Upper lobe of left lung (tissue), 4 donors: ENCODE measurements around the gene FER.

Source experiments
- EP300 ChIP-seq, 4 donors: sonication (generic); formaldehyde crosslinking; IDR thresholded peaks; one replicate each; pipeline ENCODE4 v1.5.1; 2017; ENCODE audit warnings: antibody characterized with exemption in 4 of 4, control low read depth in 2 of 4
- TF ChIP-seq, protein P1 (sequence below), 6 experiments: fragments of 450-650 bp in 4 of 6; fragments of 200-600 bp in 2 of 6; sonication (generic) in 2 of 6; IDR thresholded peaks; one replicate each; pipeline ENCODE4 v1.5.1; 2016 to 2019; ENCODE audit warnings: antibody characterized with exemption in 6 of 6

DNA sequence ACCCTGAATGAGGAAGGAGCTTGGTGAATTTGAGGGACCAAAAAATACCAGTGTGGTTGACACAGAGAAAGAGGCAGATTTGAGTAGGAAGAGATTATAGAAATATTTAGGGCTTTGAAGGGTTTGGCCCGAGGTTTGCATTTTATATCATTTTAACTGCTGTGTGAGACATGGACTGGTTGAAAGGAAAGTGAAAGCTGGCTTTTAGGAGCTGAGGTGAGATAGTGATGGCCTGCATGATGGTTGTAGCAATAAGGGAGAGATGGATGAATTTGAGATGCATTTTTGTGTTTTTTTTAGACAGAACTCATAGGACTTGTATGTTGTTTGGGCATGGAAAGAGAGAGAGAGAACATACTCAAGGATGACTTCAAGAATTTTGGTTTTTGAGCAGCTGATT, 21.7 kb downstream of the FER start:
- TF ChIP-seq, protein P1, sequence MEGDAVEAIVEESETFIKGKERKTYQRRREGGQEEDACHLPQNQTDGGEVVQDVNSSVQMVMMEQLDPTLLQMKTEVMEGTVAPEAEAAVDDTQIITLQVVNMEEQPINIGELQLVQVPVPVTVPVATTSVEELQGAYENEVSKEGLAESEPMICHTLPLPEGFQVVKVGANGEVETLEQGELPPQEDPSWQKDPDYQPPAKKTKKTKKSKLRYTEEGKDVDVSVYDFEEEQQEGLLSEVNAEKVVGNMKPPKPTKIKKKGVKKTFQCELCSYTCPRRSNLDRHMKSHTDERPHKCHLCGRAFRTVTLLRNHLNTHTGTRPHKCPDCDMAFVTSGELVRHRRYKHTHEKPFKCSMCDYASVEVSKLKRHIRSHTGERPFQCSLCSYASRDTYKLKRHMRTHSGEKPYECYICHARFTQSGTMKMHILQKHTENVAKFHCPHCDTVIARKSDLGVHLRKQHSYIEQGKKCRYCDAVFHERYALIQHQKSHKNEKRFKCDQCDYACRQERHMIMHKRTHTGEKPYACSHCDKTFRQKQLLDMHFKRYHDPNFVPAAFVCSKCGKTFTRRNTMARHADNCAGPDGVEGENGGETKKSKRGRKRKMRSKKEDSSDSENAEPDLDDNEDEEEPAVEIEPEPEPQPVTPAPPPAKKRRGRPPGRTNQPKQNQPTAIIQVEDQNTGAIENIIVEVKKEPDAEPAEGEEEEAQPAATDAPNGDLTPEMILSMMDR (IDR thresholded peaks at IDR 0.05), result no peak
- TF ChIP-seq EP300 (IDR thresholded peaks at IDR 0.05), result no peak
